HUES64 (cell line): ENCODE data around the gene FZD8.

Experiments
- H3K27ac ChIP-seq: 2 replicates; pipeline ENCODE4 v1.7.0; 2013; ENCODE audit warnings: low read depth, low read length, inconsistent platforms
- H3K27me3 ChIP-seq: 2 replicates; pipeline ENCODE4 v1.6.1; 2013; ENCODE audit warnings: mild to moderate bottlenecking, low read length; ENCODE audit not compliant: insufficient read depth
- H3K36me3 ChIP-seq: 2 replicates; pipeline ENCODE4 v1.6.1; 2013; ENCODE audit warnings: mild to moderate bottlenecking, low read length; ENCODE audit not compliant: insufficient read depth
- H3K4me1 ChIP-seq: 2 replicates; pipeline ENCODE4 v1.6.1; 2013; ENCODE audit warnings: mild to moderate bottlenecking, low read length, moderate library complexity; ENCODE audit not compliant: insufficient read depth
- H3K4me3 ChIP-seq: 2 replicates; pipeline ENCODE4 v1.5.1; 2013; ENCODE audit warnings: mild to moderate bottlenecking, low read length, moderate library complexity
- H3K9ac ChIP-seq: 2 replicates; pipeline ENCODE4 v1.6.1; 2013; ENCODE audit warnings: mild to moderate bottlenecking, low read depth, low read length
- H3K9me3 ChIP-seq: 2 replicates; pipeline ENCODE4 v1.6.1; 2013; ENCODE audit warnings: low read depth, low read length; ENCODE audit not compliant: insufficient read depth
- WGBS: fragments of 150-250, 120-280 bp; methylation state at CpG from one replicate; pipeline ENCODE4 v1.1.7; 2013; ENCODE audit warnings: missing lambda C conversion rate; 5-methylcytosine and 5-hydroxymethylcytosine counted together

The FZD8 gene

GRCh38 chr10:35631404-35631803 is 10.7 kb downstream of the FZD8 start:
- Histone ChIP-seq H3K27me3 (no peaks in the 10 kb centered on the region), H3K36me3 (no peaks in the 10 kb centered on the region), H3K4me1 (peaks cover 17% of the 10 kb centered on the region), H3K9ac (no peak overlapping the region), H3K9me3 (no peaks in the 10 kb centered on the region), H3K4me3 (no peak overlapping the region), H3K27ac (no peak overlapping the region)
- WGBS, result 85% methylated on average over 1 of the region's 1 CpG

GRCh38 chr10:35626971-35627507 is 15.1 kb downstream of the FZD8 start:
- H3K4me3 ChIP-seq, result no peak overlapping the region
- no peaks in the 10 kb centered on the region for H3K4me1 ChIP-seq
- no peak overlapping the region for H3K9ac ChIP-seq
- H3K27ac ChIP-seq, result no peak overlapping the region
- H3K27me3 ChIP-seq, result no peaks in the 10 kb centered on the region
- 87% methylated on average over 6 of the region's 6 CpGs for WGBS
- H3K36me3 ChIP-seq, result no peaks in the 10 kb centered on the region
- H3K9me3 ChIP-seq, result no peaks in the 10 kb centered on the region

DNA sequence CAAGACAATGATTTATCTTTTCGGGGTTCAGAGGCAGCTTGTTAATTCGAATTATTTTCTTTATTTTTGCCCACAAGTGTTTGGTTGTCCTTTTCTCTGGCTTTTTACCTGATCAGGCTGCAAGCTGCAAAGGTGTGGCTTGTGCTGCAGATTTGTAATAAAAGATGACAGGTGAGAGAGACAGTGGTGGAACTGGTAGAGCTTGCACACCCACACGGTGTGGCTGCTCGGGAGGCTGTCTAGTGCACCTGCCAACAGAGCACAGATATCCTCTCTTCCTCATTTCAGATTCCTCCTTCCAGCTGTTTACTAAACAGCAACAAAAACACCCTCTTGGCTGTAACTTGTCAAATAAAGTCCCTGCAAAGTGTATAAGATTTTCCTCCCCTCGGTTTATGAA is 27.8 kb downstream of the FZD8 start:
- H3K9ac ChIP-seq, result no peak overlapping the region
- H3K9me3 ChIP-seq, result 0 out of 2 replicates have a peak, but pooled peaks cover 7% of the 10 kb centered on the region
- no peak overlapping the region for H3K27ac ChIP-seq
- WGBS, result 85% methylated on average over 4 of the region's 5 CpGs
- H3K27me3 ChIP-seq, result no peaks in the 10 kb centered on the region
- no peaks in the 10 kb centered on the region for H3K36me3 ChIP-seq
- H3K4me3 ChIP-seq, result no peak overlapping the region
- H3K4me1 ChIP-seq, result no peaks in the 10 kb centered on the region

DNA sequence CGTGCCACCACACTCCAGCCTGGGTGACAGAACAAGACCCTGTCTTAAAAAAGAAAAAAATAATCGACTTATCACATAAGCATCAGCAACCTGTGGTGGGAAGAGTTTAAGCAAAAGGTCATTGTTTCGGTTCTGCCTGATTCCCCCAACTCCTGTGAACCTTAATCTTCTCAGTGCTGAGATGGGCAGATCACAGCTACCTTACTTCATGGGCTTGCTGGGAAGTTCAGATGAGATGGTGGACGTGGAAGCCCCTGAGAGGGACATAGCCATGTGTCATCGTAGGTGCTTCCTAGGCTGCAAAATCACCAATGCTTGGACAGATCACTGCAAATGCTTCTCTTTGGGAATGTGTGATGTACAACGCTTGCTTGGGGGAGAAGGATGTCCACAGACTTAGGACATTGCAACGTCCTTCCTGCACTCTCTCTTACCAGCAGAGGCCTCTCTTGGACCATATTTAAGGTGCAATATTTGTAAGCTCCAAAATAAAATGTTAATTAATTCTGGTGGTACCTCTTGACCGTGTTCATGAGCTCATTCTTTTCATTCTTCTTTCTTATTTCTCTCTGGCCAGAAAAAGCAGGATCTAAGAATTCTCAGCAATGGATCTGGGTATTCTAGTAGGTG is 28.4 kb downstream of the FZD8 start:
- Histone ChIP-seq H3K9ac (no peak overlapping the region), H3K4me1 (no peaks in the 10 kb centered on the region), H3K4me3 (no peak overlapping the region), H3K9me3 (0 out of 2 replicates have a peak, but pooled peaks cover 9% of the 10 kb centered on the region), H3K36me3 (no peaks in the 10 kb centered on the region), H3K27me3 (peaks cover 2% of the 10 kb centered on the region; the same call in 1 of the 2 replicates), H3K27ac (no peak overlapping the region)
- 78% methylated on average over 8 of the region's 8 CpGs for WGBS

GRCh38 chr10:35613107-35613440 is 29.0 kb downstream of the FZD8 start:
- no peak overlapping the region for H3K27ac ChIP-seq
- 79% methylated on average over 1 of the region's 2 CpGs for WGBS

DNA sequence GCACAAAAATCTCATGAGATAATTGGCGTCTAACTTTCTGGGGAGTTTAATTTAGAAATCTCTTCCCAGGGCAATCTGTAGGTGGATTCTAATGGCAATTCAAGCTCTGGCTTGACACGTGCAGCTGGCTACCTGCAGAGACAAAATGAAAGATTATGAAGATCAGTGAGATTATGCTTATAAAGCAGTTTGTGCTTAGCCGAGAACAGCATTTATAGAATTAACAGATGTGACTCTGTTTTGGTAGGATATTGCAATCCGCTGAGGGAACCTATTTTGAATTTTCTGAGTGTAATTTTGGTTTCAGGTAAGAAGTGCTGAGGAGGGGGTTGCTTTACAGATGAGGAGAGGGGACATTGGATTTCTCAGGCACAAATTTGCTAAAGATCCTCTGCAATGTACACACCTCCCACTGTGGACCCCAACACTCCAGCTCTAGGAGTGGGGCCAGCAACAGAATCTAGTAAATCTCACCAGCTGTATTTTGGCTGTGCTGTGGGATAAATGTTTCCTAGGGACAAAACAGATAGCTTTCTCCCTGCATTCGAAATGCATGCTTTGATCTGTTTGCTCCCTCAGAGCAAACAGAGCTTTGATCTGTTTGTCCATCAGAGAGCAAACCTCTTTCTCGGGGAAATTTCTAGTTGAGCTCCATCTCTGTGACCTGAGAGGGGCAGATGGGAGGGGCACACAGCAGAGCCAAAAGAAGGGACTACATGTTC is 29.6 kb downstream of the FZD8 start:
- Histone ChIP-seq H3K9me3 (0 out of 2 replicates have a peak, but pooled peaks cover 9% of the 10 kb centered on the region), H3K9ac (no peak overlapping the region), H3K36me3 (no peaks in the 10 kb centered on the region), H3K4me3 (no peak overlapping the region), H3K27me3 (peaks cover 13% of the 10 kb centered on the region), H3K4me1 (no peaks in the 10 kb centered on the region), H3K27ac (no peak overlapping the region)
- 74% methylated on average over 6 of the region's 6 CpGs for WGBS

More at GRCh38 chr10:35613107-35613440, 29.0 kb downstream of the FZD8 start:
- no peaks in the 10 kb centered on the region for H3K4me1 ChIP-seq
- no peak overlapping the region for H3K9ac ChIP-seq
- 0 out of 2 replicates have a peak, but pooled peaks cover 9% of the 10 kb centered on the region for H3K9me3 ChIP-seq
- H3K4me3 ChIP-seq, result no peak overlapping the region
- no peaks in the 10 kb centered on the region for H3K36me3 ChIP-seq
- peaks cover 8% of the 10 kb centered on the region for H3K27me3 ChIP-seq

- H3K4me1 ChIP-seq, result no peaks in the 10 kb centered on the region
- no peak overlapping the region for H3K4me3 ChIP-seq
- H3K27ac ChIP-seq, result no peak overlapping the region
- H3K9me3 ChIP-seq, result 0 out of 2 replicates have a peak, but pooled peaks cover 9% of the 10 kb centered on the region
- H3K27me3 ChIP-seq, result peaks cover 21% of the 10 kb centered on the region
- 82% methylated on average over 6 of the region's 6 CpGs for WGBS
- H3K9ac ChIP-seq, result no peak overlapping the region
- no peaks in the 10 kb centered on the region for H3K36me3 ChIP-seq
Measured at GRCh38 chr10:35611750-35612149, 30.3 kb downstream of the FZD8 start.

DNA sequence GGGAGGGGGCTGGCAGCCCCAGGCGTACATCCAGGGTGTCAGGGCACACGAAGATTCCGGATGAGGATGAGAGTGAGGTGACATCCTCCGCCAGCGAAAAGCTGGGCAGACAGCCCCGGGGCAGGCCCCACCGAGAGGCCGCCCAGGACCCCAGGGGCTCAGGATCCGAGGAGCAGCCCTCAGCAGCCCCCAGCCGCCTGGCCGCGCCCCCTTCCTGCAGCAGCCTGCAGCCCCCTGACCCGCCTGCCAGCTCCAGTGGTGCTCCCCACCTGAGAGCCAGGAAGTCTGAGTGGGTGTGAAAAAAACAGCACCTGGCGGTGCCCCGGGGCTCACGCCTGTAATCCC is 33.8 kb downstream of the FZD8 start:
- 65% methylated on average over 16 of the region's 16 CpGs for whole genome bisulfite sequencing
- Histone ChIP-seq H3K27ac (no peak overlapping the region), H3K4me3 (peak overlapping the region; percentile 48)

GRCh38 chr10:35607475-35608327 is 34.4 kb downstream of the FZD8 start:
- 0 out of 2 replicates have a peak, but pooled peaks cover 9% of the 10 kb centered on the region for H3K9me3 ChIP-seq
- peak overlapping the region; percentile 48 for H3K4me3 ChIP-seq
- H3K36me3 ChIP-seq, result no peaks in the 10 kb centered on the region
- 15% methylated on average over 78 of the region's 78 CpGs for WGBS
- H3K27me3 ChIP-seq, result peaks cover 23% of the 10 kb centered on the region
- H3K9ac ChIP-seq, result peak overlapping the region; percentile 8; the same call in 1 of the 2 replicates
- H3K27ac ChIP-seq, result no peak overlapping the region
- no peaks in the 10 kb centered on the region for H3K4me1 ChIP-seq

More for the DNA sequence above, 33.8 kb downstream of the FZD8 start:
- 0 out of 2 replicates have a peak, but pooled peaks cover 9% of the 10 kb centered on the region for H3K9me3 ChIP-seq
- H3K4me1 ChIP-seq, result no peaks in the 10 kb centered on the region
- peaks cover 23% of the 10 kb centered on the region for H3K27me3 ChIP-seq
- no peak overlapping the region for H3K9ac ChIP-seq
- H3K36me3 ChIP-seq, result no peaks in the 10 kb centered on the region

DNA sequence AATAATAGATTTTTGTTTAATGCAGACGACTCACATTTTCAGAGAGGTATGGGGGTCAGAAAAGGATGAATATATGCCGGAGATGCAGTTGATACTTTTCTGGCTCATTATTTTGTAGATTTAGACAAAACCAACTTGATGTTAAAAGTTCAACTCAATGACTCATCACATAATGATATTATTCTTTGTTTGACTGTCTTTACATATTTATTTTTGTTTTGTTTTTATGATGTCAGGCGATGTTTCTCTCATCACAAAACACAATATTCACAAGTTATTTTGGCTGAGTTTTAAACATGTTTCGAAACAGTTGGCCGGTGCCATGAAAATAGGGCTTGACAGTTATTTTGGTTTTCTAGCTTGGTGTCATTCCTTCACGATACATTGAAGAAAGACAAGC is 35.7 kb downstream of the FZD8 start:
- Histone ChIP-seq H3K9me3 (0 out of 2 replicates have a peak, but pooled peaks cover 9% of the 10 kb centered on the region), H3K4me3 (no peak overlapping the region), H3K27me3 (peaks cover 23% of the 10 kb centered on the region), H3K27ac (no peak overlapping the region), H3K36me3 (no peaks in the 10 kb centered on the region), H3K9ac (no peak overlapping the region), H3K4me1 (no peaks in the 10 kb centered on the region)
- 100% methylated on average over 4 of the region's 6 CpGs for WGBS

- Histone ChIP-seq H3K4me3 (no peak within 1 kb of the TSS), H3K27ac (no peak within 1 kb of the TSS), H3K9ac (no peak within 1 kb of the TSS), H3K4me1 (no peaks in the 10 kb centered on the region), H3K36me3 (no peaks in the 10 kb centered on the region), H3K27me3 (peaks cover 23% of the 10 kb centered on the region), H3K9me3 (0 out of 2 replicates have a peak, but pooled peaks cover 7% of the 10 kb centered on the region)
- 76% methylated on average over 8 of the region's 8 CpGs for WGBS
Measured at GRCh38 chr10:35605191-35605590, 36.9 kb downstream of the FZD8 start, which contains the start of gene GJD4. TSS of gene GJD4 (plus strand) at chr10:35605341. CDS start at chr10:35605568, 227 bp downstream.
